GM18502 (cell line): ENCODE results near the gene TCAIM.

Experiments
- ATAC-seq: cut with Tn5 transposase; IDR thresholded peaks from one replicate; pipeline ENCODE4 v1.9.1; 2021; ENCODE audit warnings: mild to moderate bottlenecking; ENCODE audit not compliant: unreplicated experiment, poor library complexity

Gene TCAIM

DNA sequence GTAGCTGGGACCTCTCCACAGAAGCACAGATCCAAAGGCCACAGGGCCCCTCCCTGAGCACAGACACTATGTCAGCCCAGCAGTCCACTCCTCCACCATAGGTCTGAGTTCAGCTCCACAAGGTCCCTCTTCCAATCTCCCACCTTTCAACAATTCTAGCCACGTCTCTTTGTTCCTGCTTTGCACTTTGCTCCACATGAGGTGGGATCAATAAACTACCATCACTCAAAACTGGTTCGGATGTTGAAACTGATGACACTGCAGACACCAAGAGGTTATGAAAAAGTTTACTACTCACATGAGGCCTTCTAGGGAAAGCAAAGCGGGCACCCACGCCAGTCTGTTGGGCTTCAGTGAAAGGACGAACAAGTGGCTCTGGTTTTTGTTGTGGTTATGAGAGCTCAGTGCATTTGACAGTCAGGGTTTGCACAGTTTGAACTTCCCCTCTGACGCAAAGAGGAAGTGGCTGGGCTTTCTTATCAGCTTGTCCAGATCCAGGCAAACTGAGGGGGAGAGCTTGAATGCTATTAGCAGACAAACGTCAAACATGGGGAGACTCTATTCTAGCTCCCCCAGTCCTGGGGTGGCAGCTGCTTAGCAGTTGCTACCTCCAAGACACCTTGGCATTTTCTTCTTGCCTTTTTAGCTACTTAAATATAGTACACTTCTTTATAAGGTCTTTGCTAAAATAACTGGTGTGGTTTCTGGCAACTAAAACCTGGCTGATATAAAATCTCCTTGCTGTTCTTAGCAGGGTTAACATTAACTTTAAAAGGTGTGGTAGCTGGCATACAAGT lies 101.1 kb downstream of the TCAIM start:
- peak; percentile 96 for ATAC-seq

DNA sequence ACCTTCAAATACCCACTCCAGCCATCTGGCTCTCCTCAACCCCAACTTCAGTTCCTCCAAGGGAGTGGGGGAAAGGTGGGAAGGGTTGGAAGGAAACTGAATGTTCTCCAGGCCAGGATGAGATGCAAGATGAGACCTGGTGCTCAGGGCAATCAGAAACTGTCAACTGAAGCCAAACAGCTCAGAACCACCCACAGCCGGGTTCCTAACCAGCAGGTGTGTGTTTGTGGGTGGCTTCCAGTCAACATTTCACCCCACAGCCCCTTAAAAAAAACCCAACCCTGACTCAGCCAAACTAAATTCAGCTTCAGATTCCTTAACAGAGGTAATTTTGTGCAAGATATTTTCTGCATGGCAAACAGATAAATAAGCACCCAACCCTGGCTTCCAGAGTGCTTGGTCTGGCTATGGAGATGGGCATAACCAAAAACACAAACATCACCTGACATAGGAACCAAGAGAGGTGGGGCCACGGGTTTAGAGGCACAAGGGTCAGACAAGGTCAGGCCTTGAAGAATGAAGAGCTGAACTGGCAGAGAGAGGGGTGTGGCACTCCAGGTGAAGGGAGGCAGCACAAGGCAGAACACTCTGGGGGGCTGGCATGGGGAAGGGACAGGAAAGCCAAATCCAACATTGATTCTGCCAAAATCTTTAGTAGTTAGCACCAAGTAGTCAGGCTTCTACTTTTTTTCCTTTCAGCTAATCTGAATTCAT lies 104.2 kb downstream of the TCAIM start:
- ATAC-seq: no peak

DNA sequence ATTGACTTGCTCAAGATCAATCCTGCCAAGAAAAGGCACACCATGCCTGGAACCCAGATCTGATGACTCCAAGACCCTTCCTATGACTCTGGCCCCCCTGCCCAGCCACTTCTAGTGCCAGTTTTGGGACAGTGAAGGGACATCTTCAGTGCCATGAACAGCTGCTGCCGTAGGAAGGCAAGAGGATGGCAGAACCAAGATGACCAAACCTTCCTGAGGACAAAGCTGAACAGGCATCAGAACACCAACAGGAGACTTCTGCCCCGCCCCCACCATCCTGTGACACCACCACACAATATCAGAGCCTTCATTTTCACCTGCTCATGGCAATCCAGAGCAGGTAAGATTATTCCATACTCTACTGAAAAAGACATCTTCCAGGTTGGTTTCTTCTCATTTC lies 105.9 kb downstream of the TCAIM start:
- ATAC-seq: no peak

GRCh38 chr3:44444896-44445691 lies 106.5 kb downstream of the TCAIM start:
- no peak for ATAC-seq

DNA sequence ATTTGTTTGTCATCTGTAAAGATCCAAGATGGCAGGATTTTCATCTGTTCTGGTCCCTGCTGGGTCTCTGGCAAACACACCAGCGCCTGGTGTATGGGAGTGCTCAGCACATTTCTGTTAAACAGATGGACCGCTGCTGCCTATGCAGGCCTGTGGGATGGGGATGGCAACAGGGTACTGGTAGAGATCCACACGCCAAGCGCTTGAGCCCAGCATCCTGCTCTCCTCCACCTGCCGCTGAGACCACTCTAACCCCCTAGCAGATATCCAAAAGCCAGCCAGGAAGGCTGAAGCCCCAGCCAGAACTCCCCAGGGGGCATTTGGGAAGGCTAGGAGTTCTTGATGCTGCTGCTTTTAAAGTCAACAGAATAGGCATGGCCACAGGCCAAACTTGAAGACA lies 107.2 kb downstream of the TCAIM start:
- no peak for ATAC-seq

DNA sequence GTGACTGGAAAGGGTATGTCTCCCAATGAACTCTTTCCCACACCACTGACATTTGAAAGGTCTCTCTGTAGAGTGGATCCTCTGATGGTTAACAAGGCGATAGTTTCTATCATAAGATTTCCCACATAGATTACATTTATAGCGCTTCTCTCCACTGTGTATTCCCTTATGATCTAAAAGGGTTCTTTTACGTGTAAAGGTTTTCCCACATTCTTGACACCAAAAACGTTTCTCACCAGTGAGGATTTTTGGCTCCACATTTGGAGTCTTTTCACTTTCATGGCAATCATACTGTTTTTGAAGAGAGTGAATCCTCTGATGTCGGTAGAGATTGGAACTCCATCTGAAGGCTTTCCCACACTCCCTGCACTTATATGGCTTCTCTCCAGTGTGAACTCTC lies 108.4 kb downstream of the TCAIM start:
- no peak for ATAC-seq

GRCh38 chr3:44451441-44451840 lies 112.9 kb downstream of the TCAIM start:
- ATAC-seq: no peak

GRCh38 chr3:44454258-44454657 lies 115.7 kb downstream of the TCAIM start:
- no peak for ATAC-seq

GRCh38 chr3:44455318-44455717 lies 116.8 kb downstream of the TCAIM start:
- ATAC-seq: no peak
